Gastroesophageal sphincter (tissue), 3 donors: ENCODE data around the gene FBXO44.

ENCODE experiments used
- EP300 ChIP-seq: sonication (generic); formaldehyde crosslinking; IDR thresholded peaks from one replicate; pipeline ENCODE4 v1.6.1; 2017; ENCODE audit warnings: antibody characterized with exemption, mild to moderate bottlenecking
- TF ChIP-seq, protein P1 (sequence below), 4 experiments: fragments of 200-600 bp in 2 of 4; fragments of 450-650 bp in 2 of 4; sonication (generic) in 1 of 4; IDR thresholded peaks; one replicate each; pipeline ENCODE4 v1.5.1; 2017 to 2019; ENCODE audit warnings: antibody characterized with exemption in 4 of 4, mild to moderate bottlenecking in 2 of 4, moderate library complexity in 2 of 4

DNA sequence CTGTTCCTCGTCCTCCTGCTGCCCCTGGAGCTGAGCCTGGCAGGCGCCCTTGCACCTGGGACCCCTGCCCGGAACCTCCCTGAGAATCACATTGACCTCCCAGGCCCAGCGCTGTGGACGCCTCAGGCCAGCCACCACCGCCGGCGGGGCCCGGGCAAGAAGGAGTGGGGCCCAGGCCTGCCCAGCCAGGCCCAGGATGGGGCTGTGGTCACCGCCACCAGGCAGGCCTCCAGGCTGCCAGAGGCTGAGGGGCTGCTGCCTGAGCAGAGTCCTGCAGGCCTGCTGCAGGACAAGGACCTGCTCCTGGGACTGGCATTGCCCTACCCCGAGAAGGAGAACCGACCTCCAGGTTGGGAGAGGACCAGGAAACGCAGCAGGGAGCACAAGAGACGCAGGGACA lies 51.6 kb downstream of the FBXO44 start:
- TF ChIP-seq, protein P1, sequence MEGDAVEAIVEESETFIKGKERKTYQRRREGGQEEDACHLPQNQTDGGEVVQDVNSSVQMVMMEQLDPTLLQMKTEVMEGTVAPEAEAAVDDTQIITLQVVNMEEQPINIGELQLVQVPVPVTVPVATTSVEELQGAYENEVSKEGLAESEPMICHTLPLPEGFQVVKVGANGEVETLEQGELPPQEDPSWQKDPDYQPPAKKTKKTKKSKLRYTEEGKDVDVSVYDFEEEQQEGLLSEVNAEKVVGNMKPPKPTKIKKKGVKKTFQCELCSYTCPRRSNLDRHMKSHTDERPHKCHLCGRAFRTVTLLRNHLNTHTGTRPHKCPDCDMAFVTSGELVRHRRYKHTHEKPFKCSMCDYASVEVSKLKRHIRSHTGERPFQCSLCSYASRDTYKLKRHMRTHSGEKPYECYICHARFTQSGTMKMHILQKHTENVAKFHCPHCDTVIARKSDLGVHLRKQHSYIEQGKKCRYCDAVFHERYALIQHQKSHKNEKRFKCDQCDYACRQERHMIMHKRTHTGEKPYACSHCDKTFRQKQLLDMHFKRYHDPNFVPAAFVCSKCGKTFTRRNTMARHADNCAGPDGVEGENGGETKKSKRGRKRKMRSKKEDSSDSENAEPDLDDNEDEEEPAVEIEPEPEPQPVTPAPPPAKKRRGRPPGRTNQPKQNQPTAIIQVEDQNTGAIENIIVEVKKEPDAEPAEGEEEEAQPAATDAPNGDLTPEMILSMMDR (IDR thresholded peaks at IDR 0.05): no peak
- no peak for TF ChIP-seq EP300
